Middle frontal gyrus (tissue), 1 donor: ENCODE data around the gene TROAP.
A peak's percentile ranks its signal among the peaks of the same experiment; 100 is the strongest.
"Not testable (repeated sequence)": the region's sequence is repeated elsewhere in the genome, so short reads cannot be mapped to it uniquely, and the experiment has no call there.

Source experiments
- DNase-seq: peaks from one replicate; pipeline ENCODE4 v3.0.0-alpha.2; 2015; ENCODE audit warnings: low spot score; ENCODE audit errors: extremely low spot score

Gene TROAP

DNA sequence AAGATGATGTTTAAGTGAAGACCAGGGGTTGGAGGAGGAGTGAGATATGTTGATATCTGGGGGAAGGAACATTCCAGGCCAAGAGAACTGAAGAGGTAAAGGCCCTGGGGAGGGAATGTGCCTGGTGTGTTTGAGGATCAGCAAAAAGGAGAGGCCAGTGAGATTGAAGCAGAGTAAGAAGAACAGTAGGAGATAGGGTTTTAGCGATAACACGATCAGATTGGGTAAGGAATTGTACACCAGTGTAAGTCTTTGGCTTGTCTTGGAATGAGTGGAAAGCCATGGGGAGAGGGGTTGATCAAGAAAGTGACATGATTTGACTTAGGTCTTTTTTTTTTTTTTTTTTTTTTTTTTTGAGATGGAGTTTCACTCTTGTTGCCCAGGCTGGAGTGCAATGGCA, 4.8 kb downstream of the TROAP start:
- no peak for DNase-seq

DNA sequence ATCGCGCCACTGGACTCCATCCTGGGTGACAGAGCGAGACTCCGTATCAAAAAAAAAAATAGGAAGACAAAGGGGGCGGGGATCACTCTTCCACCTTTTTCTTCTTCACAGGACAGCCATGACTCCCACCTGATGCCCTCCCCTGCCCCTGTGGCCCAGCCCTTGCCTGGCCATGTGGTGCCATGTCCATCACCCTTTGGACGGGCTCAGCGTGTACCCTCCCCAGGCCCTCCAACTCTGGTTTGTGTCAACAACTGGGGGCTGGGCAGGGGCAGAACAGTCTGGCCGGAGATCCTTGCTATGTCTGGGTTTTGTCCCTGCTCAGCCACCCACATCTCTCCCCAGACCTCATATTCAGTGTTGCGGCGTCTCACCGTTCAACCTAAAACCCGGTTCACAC, 5.8 kb downstream of the TROAP start:
- no peak for DNase-seq

DNA sequence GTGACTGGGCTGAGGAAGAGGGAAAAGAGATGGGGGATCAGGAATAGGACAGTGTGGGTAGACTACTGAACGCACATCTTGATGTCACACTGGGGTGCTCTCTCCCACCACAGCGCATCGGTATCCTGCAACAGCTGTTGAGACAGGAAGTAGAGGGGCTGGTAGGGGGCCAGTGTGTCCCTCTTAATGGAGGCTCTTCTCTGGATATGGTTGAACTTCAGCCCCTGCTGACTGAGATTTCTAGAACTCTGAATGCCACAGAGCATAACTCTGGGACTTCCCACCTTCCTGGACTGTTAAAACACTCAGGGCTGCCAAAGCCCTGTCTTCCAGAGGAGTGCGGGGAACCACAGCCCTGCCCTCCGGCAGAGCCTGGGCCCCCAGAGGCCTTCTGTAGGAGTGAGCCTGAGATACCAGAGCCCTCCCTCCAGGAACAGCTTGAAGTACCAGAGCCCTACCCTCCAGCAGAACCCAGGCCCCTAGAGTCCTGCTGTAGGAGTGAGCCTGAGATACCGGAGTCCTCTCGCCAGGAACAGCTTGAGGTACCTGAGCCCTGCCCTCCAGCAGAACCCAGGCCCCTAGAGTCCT, 7.1 kb downstream of the TROAP start:
- no peak for DNase-seq

DNA sequence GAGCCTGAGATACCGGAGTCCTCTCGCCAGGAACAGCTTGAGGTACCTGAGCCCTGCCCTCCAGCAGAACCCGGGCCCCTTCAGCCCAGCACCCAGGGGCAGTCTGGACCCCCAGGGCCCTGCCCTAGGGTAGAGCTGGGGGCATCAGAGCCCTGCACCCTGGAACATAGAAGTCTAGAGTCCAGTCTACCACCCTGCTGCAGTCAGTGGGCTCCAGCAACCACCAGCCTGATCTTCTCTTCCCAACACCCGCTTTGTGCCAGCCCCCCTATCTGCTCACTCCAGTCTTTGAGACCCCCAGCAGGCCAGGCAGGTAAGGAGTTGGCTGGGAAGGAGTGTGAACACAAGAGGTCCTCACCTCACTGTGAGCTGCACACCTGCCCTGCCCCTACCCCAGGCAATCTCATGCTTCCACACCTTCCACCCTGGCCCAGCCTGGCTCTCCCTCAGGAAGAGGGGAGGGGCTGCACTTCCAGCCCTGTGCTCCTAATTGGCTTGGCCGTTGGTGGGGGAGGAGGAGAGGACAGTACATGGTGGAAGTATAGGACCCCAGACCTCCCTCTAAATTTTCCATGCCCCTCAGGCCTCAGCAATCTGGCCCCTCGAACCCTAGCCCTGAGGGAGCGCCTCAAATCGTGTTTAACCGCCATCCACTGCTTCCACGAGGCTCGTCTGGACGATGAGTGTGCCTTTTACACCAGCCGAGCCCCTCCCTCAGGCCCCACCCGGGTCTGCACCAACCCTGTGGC, 7.8 kb downstream of the TROAP start:
- no peak for DNase-seq

DNA sequence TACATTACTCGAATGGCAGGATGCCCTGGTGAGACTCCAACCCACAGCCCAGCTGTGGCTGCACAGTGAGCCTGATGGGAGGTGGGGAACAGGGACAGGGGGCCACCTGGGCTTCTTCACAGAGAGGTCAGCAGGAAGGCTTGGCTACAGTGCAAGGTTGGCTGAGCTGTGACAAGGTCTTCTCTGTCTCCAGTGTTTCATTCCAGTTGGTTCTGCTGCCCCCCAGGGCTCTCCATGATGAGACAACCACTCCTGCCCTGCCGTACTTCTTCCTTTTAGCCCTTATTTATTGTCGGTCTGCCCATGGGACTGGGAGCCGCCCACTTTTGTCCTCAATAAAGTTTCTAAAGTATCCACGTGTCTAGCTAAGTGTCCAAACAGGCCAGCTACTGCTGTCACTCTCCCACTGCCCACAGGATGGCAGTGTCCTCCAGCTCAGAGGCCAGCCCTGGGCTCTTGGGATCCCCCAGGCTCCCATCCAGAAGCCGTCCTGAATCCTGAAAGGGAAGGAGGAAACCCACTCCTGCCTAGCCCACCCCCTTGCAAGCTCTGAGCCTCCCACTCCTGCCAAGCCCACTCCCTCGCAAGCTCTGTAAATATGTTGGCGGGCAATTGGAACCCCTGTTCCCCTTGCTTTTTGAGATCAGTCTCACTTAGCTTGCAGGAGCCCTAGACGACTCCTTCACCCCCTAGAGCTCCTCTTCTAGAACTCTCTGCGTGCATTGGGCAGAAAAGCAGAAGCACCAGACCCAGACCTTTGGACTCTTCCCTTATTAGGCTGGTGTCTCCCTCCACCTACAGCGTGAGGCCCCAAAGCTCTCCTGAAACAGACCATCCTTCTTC, 8.5 kb downstream of the TROAP start:
- peak; percentile 70 for DNase-seq

DNA sequence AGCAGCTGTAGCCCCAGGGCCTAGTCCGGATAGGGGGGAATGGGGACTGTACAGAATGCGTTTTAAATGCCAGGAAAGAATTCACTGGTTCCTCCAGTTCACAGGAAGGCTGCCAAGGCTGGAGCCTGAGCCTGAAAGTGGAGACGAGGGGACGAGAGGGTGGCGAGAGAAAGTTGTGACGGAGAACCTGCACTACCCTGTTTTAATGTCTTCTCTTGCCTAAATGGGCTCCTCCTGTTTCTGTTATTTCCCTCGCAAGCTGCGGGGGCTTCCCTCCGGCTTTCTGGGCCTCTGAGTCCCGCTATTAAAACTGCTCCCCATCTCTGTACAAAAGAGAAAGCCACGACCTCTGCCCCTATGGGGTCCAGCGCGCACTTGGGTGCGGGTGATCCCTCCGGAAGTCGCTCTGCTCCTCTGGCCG, 9.4 kb downstream of the TROAP start:
- DNase-seq, result no peak

DNA sequence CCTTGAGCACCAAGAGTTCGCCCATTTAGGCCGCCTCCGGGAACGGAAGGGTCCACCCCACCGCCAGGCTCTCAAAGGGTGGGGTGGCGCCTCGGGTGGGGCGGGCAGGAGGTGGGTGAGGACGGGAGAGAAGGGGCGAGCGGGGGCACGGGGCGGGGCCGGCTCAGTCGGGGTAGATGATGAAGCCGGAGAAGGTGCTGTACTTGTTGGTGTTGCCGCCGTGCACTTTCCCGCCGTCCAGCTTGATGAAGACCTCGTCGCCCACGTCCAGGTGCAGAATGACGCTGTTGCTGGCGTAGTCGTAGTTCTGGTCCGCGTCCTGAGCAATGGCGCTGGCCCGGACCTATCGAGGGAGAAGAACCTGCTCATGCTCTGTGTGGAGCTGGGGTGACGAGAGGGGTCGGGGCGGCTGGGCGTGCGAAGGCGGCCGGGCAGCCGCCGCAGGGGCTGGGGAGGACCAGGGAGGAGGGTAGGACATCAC, 9.9 kb downstream of the TROAP start:
- no peak for DNase-seq

DNA sequence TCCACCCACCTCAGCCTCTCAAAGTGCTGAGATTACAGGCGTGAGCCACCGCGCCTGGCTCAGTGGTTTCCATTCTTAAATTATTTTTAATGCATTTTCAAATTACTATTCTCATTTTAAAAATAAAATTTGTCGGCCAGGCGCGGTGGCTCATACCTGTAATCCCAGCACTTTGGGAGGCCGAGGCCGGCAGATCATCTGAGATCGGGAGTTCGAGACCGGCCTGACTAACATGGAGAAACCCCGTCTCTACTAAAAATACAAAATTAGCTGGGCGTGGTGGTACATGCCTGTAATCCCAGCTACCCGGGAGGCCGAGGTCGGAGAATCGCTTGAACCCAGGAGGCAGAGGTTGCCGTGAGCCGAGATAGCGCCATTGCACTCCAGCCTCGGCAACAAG, 10.7 kb downstream of the TROAP start:
- DNase-seq, result not testable (repeated sequence)

DNA sequence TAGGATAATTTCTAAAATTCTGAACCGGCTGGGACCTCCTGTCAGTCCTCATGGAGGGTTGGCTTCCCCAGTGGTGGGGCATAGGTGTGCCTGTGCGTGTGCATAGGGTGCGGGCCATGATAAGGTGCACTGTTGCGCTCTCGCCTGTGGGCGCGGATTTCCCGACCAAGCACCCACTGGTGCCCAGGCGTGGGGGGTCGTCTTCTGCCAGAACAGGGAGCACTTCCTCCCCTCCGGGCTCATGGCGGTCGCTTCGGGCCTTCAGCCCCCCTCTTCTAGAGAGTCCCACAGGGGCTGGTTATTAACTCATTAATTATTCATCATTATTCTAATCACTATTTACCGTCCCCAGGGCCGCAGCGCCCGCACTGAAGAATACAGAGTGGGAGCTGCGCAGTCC, 11.2 kb downstream of the TROAP start:
- DNase-seq, result no peak

DNA sequence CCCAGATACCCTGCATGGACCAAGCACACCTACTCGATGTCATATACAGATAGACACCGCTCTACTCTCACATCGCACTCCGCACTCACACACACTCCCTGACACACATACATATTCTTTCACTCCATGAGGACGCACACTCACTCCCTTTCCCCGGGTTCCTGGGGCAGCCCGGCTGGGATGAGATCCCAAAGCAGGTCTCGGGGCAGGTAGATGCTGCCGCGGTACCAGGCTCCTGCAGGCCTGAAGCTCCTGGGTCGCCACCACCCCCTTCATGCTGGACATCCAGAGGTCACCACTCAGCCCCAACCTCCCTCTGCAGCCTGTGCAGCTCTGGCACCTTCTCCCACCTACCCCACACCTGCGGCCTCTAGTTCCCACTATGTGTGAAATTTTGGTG, 11.6 kb downstream of the TROAP start:
- no peak for DNase-seq

DNA sequence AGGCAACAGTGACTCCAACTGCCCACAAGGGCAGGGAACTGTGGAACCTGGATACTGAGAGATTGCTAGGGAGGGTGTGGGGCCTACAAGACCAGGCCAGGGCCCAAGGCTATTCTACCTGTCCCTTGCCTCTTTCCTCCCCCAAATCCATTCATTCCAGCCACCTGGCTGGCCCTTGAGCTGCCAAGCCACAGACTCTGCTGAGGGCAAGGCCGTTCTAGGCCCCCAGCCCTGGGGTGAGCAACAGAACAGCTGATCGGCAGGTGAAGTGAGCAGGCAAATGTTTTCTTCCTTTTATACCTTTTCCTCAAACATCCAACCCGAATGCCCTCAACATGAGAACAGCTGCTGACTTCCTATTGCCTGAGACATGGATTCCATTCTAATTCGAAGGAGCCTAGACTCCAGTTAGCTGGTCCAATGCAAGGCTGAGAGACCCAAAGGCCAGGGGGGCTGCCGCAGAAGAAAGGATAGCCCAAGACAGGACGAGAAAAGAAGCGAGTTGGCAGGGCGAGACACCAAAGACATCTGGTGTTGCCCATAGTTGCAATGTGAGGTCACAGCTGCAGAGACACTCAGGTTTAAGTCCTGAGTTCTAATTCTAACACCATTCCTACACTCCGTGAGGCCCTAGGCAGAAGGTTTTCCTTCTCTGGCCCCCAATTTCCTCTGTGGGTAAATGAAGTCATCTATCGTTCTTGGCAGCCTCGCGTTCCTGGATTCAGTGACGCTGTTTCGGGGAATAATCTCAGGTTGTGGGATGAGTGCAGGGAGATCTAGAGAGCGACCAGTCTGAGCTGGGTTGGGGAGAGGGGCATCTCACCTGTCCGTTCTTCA, 12.3 kb downstream of the TROAP start:
- DNase-seq, result no peak

DNA sequence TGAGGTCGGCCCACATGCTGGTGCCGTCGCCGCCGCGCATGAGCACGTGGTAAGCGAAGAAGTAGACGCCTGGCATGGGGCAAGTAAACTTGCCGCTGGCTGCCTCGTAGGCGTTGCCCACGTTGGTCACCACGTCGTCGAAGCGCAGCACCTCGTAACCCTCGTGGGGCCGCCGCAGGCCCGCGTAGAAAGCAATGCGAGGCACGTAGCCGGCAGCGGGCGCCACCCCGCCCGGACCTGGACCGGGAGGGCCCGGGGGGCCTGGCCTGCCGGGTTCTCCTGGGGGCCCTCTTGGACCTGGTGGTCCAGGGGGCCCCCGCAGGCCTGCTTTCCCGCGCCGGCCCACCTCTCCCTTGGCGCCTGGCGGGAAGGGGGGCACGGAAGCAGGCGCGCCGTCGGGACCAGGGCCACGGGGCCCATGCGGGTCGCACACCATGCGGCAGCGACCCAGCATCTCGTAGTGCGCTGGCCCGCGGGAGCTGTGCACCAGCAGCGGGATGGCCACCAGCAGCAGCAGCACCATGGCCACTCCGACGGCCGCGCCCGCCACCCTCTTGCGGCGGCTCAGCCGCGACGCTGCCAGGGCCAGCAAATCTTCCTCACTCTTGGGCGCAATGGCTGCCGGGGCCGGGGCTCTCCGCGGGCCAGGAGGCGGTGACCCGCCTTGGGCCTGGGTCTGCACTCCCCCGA, 13.0 kb downstream of the TROAP start:
- DNase-seq, result no peak

DNA sequence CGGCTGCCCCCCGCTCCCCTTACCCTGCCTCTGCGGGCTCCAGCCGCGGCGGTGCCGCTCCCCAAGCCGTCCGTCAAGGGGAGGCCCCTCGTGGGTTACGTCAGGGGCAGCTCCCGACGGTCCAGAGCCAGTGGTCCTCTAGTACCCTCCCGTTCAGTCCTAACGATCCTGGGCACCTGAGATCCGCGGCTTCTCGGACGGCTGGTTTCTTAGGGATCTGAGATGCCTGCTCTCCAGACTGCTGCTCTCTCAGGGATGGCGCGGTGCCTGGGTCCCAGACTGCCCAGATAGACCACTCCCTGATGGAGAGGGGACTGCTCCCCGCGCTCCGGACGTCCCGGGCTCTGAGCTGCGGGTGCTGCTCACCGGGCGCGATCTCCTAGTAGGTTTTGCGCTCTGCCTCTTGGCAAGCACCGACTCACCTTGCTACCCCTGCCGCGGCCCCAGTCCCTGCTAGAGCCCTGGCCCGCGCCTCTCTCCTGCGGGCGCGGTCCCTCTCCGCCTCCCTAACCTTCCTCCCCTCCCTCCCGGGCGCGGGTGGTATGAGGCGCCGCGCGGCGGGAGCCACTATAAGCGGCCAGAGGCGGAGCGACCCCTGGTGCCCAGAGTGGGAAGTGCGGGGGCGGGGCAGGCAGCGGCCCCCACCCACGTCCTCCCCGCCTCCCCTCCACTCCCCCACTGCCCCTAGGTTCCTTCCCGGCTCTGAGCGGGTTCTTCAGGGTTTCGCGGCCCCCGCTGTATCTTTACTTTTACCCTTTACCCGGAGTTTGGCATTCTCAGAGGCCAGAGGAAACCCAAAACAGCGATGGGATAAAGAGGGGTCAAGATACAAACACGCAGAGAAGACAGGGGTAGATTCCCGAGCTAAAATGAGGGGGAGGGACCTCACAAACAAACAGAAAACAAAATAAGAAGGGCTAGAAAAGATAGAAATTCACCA, 13.9 kb downstream of the TROAP start, which contains the start of gene C1QL4:
Gene C1QL4 (minus strand): TSS at position 544 of the 940 bp plus-strand sequence. CDS start 711 bp downstream, outside the sequence.
- no peak for DNase-seq

DNA sequence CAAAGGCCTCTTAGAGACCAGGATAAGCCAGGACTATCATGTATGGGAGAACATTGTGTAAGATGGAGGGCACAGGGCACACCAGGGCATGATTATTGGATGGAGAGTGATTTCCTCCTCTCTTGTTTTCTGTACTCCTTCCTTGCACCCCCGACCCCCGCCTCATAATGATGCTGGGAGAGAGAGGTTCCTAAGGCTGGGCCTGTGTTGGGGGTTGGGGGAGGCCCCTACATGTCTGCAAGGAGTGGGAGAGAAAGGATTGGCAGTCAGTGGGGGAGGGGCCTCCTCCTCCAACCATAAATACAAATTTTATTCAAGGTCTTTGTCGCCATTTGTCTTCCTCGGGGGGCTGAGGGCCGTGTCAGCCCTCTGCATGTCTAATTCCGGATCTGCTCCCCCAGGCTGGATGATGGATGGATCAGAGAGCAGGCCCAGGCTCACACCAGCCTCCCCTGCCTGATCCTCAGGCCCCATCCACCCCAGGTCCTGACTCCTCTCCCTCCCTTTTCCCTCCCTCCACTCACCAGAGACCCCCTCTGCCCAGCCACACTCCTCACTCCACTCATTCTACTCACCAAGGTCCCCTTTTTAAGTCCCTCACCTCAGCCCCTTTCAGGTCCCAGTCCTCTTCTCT, 15.9 kb downstream of the TROAP start:
- no peak for DNase-seq

DNA sequence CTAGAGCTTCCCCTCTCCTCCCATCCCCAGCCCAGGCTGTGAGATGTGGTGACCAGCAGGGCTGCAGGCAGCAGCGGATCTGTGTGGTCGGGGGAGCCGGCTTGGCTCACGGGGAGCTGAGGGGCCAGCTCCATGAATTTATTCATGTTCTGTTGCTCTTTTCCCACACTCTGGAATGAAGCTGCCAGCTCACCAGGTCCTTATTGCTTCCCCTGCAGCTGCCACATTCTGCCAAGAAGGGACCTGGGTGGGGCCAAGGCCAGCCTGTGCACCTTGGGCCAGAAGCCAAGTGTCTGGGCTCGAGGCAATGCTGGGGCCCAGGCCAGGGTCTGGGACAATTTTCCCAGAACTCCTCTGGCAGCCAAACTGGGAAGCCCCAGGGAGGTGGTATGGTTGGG, 16.4 kb downstream of the TROAP start:
- no peak for DNase-seq

DNA sequence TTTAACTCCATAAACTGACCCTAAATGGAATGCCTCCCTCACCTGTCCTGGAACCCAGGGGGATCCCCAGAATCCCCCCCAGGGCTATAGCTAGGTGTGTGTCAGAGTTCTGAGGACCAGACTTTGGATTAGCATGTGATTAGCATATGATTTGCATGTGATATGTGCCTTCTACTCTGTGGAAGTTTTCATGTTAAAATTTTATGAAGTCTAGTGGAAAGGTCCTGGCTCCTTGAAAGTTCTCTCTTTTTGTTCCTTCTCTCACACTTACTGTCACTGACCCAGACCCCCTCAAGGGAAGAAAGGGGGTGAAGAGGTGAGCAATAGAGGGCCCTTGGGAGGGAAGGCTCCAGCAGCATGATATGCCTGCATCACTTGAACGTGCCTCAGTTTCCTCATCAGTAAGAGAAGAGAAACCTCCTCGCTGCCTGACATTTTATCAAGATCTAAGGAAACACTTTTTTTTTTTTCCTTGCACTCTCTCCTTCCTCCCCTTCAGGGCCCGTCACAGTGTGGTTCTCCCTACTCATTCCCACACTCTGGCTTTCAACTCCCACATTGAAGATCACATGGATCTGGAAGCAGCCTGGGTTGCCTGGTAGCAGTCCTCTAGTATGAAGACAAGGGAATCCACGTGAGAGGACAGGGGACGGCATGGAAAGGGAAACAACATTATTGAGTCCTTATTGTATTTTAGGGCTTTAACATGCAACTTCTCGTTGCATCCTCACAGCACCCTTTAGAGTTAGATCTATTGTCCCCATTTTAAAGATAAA, 17.2 kb downstream of the TROAP start:
- DNase-seq, result no peak

DNA sequence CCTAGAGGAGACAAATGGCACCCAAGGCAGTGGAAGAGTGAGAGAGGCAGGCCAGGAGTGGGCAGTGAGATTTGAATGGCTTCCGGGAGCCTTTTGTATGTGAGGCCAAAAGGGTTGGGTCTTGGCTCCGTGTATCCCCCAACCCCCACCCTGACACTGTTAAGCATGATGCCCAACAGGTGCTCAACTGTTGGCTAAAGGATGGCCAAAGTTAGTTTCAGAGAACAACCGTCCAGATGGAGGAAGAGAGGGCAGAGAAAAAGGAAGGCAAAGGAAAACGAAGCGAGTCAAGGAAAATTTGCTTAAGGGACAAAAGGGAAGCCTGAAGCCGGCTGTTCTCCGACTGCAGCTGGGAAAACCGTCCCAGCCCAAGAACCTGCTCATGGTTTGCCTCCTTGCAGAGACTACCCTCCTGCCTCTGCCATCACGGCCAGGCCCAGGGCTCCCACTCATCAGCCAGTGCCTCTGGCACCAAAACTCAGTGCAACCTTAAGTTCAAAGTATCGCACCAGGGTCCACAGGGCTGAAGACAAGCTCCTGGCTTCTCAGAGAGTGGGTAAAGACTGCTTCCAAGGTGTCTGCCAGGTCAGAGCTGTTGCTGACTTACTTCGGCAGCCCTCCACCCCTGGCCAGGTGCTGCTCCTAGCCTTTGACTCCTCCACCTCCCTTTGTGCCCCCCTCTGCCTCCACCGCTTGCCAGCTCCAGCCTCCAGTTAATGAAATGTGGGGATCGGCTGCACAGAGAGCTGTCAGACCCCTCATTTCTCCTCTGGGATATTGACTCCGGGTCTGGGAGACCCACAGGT, 18.1 kb downstream of the TROAP start:
- no peak for DNase-seq

DNA sequence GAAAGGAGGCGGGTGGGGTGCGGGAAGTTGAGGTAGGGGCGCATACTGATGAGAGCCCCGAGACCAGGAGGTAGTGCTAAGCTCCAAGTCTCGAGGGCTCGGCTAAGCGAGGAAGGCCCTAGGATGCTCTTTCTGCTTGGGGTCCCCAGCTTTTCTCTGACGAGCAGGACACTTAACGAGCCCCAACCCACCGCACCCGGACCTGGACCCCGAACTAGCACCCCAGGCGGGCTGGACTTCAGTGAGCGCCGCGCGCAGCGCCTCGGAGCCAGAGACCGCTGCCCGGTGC, 18.7 kb downstream of the TROAP start:
- no peak for DNase-seq
